GM23338 (cell line): ENCODE results near the gene PA2G4. TPM values are rescaled to one million over a fixed set of nuclear protein-coding genes. Genes with fewer than 3 reads are reported as not detected.

Source experiments
- ATAC-seq: fragments of 200-7000 bp; cut with Tn5 transposase; 3 replicates; pipeline ENCODE4 v1.9.1; 2020
- DNase-seq: peaks from one replicate; pipeline ENCODE4 v3.0.0-alpha.2; 2015; ENCODE audit warnings: low spot score
- H2AFZ ChIP-seq: fragments of 200-600 bp; sonication (generic); 2 replicates; pipeline ENCODE4 v1.8.0; 2016; ENCODE audit warnings: antibody characterized with exemption, mild to moderate bottlenecking, moderate library complexity
- H3F3A ChIP-seq: fragments of 200-600 bp; sonication (generic); replicated peaks from 2 replicates; pipeline ENCODE4 v1.8.0; 2017; ENCODE audit warnings: antibody characterized with exemption, mixed run types, low read depth
- H3K27ac ChIP-seq: fragments of 200-600 bp; sonication (generic); 2 replicates; pipeline ENCODE4 v1.6.1; 2016; ENCODE audit warnings: low read depth
- H3K27me3 ChIP-seq: fragments of 200-600 bp; sonication (generic); 2 replicates; pipeline ENCODE4 v1.8.0; 2016; ENCODE audit warnings: mild to moderate bottlenecking, mixed run types, moderate library complexity; ENCODE audit not compliant: insufficient read depth
- H3K36me3 ChIP-seq: fragments of 200-600 bp; sonication (generic); 2 replicates; pipeline ENCODE4 v1.8.0; 2016; ENCODE audit warnings: mild to moderate bottlenecking; ENCODE audit not compliant: insufficient read depth
- H3K4me1 ChIP-seq: fragments of 200-600 bp; sonication (generic); 2 replicates; pipeline ENCODE4 v1.8.0; 2016; ENCODE audit warnings: mild to moderate bottlenecking, moderate library complexity; ENCODE audit not compliant: insufficient read depth
- H3K4me2 ChIP-seq: fragments of 200-600 bp; sonication (generic); 2 replicates; pipeline ENCODE4 v1.7.1; 2017; ENCODE audit warnings: mixed run types
- H3K4me3 ChIP-seq: fragments of 200-600 bp; sonication (generic); 2 replicates; pipeline ENCODE4 v1.6.1; 2016; ENCODE audit warnings: mixed run types
- H3K79me2 ChIP-seq: fragments of 200-600 bp; sonication (generic); replicated peaks from 2 replicates; pipeline ENCODE4 v1.8.0; 2017; ENCODE audit warnings: mild to moderate bottlenecking; ENCODE audit not compliant: insufficient read depth
- H3K9me2 ChIP-seq: fragments of 200-600 bp; sonication (generic); 2 replicates; pipeline ENCODE4 v1.8.0; 2017; ENCODE audit not compliant: insufficient read depth
- H4K20me1 ChIP-seq: fragments of 200-600 bp; sonication (generic); replicated peaks from 2 replicates; pipeline ENCODE4 v1.8.0; 2017; ENCODE audit warnings: mild to moderate bottlenecking; ENCODE audit not compliant: insufficient read depth
- H3K27ac Mint-ChIP-seq: 2 replicates; pipeline ENCODE4 v1.8.0; 2020; ENCODE audit warnings: inconsistent platforms, mild to moderate bottlenecking, moderate library complexity, mixed read lengths
- H3K27me3 Mint-ChIP-seq: 3 replicates; pipeline ENCODE4 v1.8.0; 2022; ENCODE audit warnings: low read depth, mild to moderate bottlenecking, moderate library complexity, mixed read lengths, inconsistent platforms; ENCODE audit not compliant: insufficient read depth, poor library complexity
- H3K36me3 Mint-ChIP-seq: 3 replicates; pipeline ENCODE4 v1.8.0; 2021; ENCODE audit warnings: low read depth, mild to moderate bottlenecking, inconsistent platforms, moderate library complexity, mixed read lengths
- H3K4me1 Mint-ChIP-seq: 3 replicates; pipeline ENCODE4 v1.8.0; 2020; ENCODE audit warnings: mild to moderate bottlenecking, inconsistent platforms, mixed read lengths
- H3K4me3 Mint-ChIP-seq: 3 replicates; pipeline ENCODE4 v1.8.0; 2021; ENCODE audit warnings: moderate library complexity, mild to moderate bottlenecking, inconsistent platforms, mixed read lengths
- H3K9me3 Mint-ChIP-seq: 3 replicates; pipeline ENCODE4 v1.8.0; 2020; ENCODE audit warnings: moderate library complexity, mild to moderate bottlenecking, inconsistent platforms, mixed read lengths
- CREB1 ChIP-seq: fragments of 250-450 bp; sonication (Bioruptor Pico); IDR thresholded peaks from 2 replicates; pipeline ENCODE4 v1.5.0; 2020; ENCODE audit warnings: low read depth, mild to moderate bottlenecking, moderate library complexity
- CTCF ChIP-seq, 2 experiments: fragments of 200-600 bp in 1 of 2; sonication (generic) in 1 of 2; conservative IDR thresholded peaks; 2 replicates each; pipeline versions ENCODE4 v1.5.1 to v1.6.1; 2016 to 2017; ENCODE audit warnings: antibody characterized with exemption in 2 of 2, low read depth in 2 of 2, mild to moderate bottlenecking in 2 of 2, moderate library complexity in 1 of 2
- EZH2 ChIP-seq: fragments of 200-600 bp; sonication (generic); IDR thresholded peaks from one replicate; pipeline ENCODE4 v1.8.0; 2017; ENCODE audit warnings: antibody characterized with exemption, mild to moderate bottlenecking, low read depth; ENCODE audit not compliant: unreplicated experiment
- EZH2phosphoT487 ChIP-seq: fragments of 200-600 bp; sonication (generic); IDR thresholded peaks from one replicate; pipeline ENCODE4 v1.8.1; 2018; ENCODE audit warnings: antibody characterized with exemption; ENCODE audit not compliant: unreplicated experiment
- JUNB ChIP-seq: IDR thresholded peaks from one replicate; pipeline ENCODE4 v1.6.1; 2016; ENCODE audit warnings: antibody characterized with exemption; ENCODE audit not compliant: unreplicated experiment
- NANOG ChIP-seq: IDR thresholded peaks from 2 replicates; pipeline ENCODE4 v1.6.1; 2016; ENCODE audit warnings: antibody characterized with exemption, borderline replicate concordance
- POLR2AphosphoS5 ChIP-seq: IDR thresholded peaks from 2 replicates; pipeline ENCODE4 v1.6.1; 2016; ENCODE audit warnings: antibody characterized with exemption, low read depth
- REST ChIP-seq: IDR thresholded peaks from one replicate; pipeline ENCODE4 v1.6.1; 2018; ENCODE audit warnings: antibody characterized with exemption; ENCODE audit not compliant: unreplicated experiment
- STAT1 ChIP-seq: IDR thresholded peaks from one replicate; pipeline ENCODE4 v1.6.1; 2016; ENCODE audit warnings: antibody characterized with exemption; ENCODE audit not compliant: unreplicated experiment
- ZNF114 ChIP-seq: fragments of 250-450 bp; sonication (Bioruptor Pico); IDR thresholded peaks from 2 replicates; pipeline ENCODE4 v1.5.0; 2020; ENCODE audit warnings: mild to moderate bottlenecking, moderate library complexity
- ZNF331 ChIP-seq: fragments of 250-450 bp; sonication (Bioruptor Pico); IDR thresholded peaks from 2 replicates; pipeline ENCODE4 v1.5.0; 2020; ENCODE audit warnings: low read depth, mild to moderate bottlenecking, moderate library complexity
- polyA plus RNA-seq: library from polyadenylated mRNA; unstranded; fragments of >200 nt; fragmentation: Nextera tagmentation; extraction: Ambion mirVana; gene quantifications from 2 replicates; pipeline ENCODE4 v1.2.1, GENCODE V29; 2016
- total RNA-seq: library from RNA; depleted of rRNA; stranded (reverse); fragments of >200 nt; shearing (Covaris generic); gene quantifications from 2 replicates; pipeline ENCODE4 v1.2.3, GENCODE V29; 2014

The PA2G4 gene
- total and polyA plus RNA-seq, 2 experiments from 2014 or later = 237 to 373 TPM

- peak overlapping the region; percentile 98 for H3K27ac Mint-ChIP-seq
Observed at GRCh38 chr12:56105609-56105902, 1.2 kb downstream of the PA2G4 start.

More at GRCh38 chr12:56105609-56105902, 1.2 kb downstream of the PA2G4 start:
- peaks cover 55% of the 10 kb centered on the region for H3F3A ChIP-seq
- peak overlapping the region; percentile 99 for H3K4me3 ChIP-seq
- H3K27me3 Mint-ChIP-seq = peaks cover 13% of the 10 kb centered on the region
- peak overlapping the region; percentile 100 for H3K4me2 ChIP-seq
- no peaks in the 10 kb centered on the region for H3K9me2 ChIP-seq
- H3K4me1 Mint-ChIP-seq = peaks cover 21% of the 10 kb centered on the region
- H3K27me3 ChIP-seq = no peaks in the 10 kb centered on the region
- 0 out of 2 replicates have a peak overlapping the region, but pooled peaks have one; percentile 65 for H3K27ac ChIP-seq
- H3K4me3 Mint-ChIP-seq = peak overlapping the region; percentile 96
- H3K79me2 ChIP-seq = peaks cover 36% of the 10 kb centered on the region
- TF ChIP-seq CREB1 (CRISPR knock-in tag) (no peak), EZH2 (no peak), EZH2phosphoT487 (no peak), ZNF114 (no peak), JUNB (no peak), ZNF331 (CRISPR knock-in tag) (no peak), REST (no peak), CTCF (conservative IDR thresholded peaks at IDR 0.05; ENCODE audit: low read depth in 2 of 2) (no peak), NANOG (no peak), STAT1 (no peak), POLR2AphosphoS5 (no peak)
- no peak for ATAC-seq
- no peak for DNase-seq
- H3K9me3 Mint-ChIP-seq = no peaks in the 10 kb centered on the region
- peaks cover 22% of the 10 kb centered on the region for H3K4me1 ChIP-seq
- H3K36me3 Mint-ChIP-seq = peaks cover 79% of the 10 kb centered on the region
- H2AFZ ChIP-seq = no peak overlapping the region
- H4K20me1 ChIP-seq = peaks cover 24% of the 10 kb centered on the region
- peaks cover 42% of the 10 kb centered on the region for H3K36me3 ChIP-seq
